Measurements from ENCODE around the gene SPAG8. TPM values are rescaled to one million over a fixed set of nuclear protein-coding genes. Genes with fewer than 3 reads are reported as not detected.

The SPAG8 gene
- total and polyA plus RNA-seq, 2 experiments from 2014 or later, result 0.45 TPM

DNA sequence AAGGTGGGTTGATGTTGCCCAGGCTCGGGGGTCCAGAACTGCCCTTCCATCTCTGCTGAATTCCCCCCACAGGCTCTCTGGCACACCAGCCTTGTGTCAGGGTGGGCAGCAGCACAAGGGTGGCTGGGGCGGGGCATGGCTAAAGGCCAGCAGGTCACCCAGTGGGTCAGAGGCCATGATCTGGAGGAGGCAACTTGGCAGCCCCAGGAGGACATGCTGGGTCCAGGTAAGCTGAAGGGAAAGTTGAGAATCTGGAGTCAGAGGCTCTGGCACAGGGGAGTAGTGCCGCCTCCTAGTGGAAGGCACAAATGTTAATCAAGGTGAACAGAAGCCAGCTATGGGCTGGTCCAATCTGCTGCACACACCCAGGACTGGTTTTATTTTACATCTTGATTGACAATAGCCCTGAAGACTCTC, 23.2 kb upstream of the SPAG8 start:
- Histone ChIP-seq H3K4me1 (ENCODE audit: insufficient read depth) (0 out of 2 replicates have a peak, but pooled peaks cover 2% of the 10 kb centered on the region), H3K4me2 (no peak overlapping the region), H3K4me3 (no peak overlapping the region), H3K27ac (ENCODE audit: low read depth) (no peak overlapping the region), H3K36me3 (ENCODE audit: insufficient read depth) (no peaks in the 10 kb centered on the region), H3K9me2 (ENCODE audit: insufficient read depth) (peaks cover 5% of the 10 kb centered on the region; the same call in 1 of the 2 replicates), H3F3A (replicated peaks; ENCODE audit: low read depth) (no peaks in the 10 kb centered on the region), H2AFZ (no peak overlapping the region), H3K27me3 (ENCODE audit: insufficient read depth) (no peaks in the 10 kb centered on the region), H3K79me2 (replicated peaks; ENCODE audit: insufficient read depth) (no peaks in the 10 kb centered on the region), H4K20me1 (replicated peaks; ENCODE audit: insufficient read depth) (no peaks in the 10 kb centered on the region; the same call in 1 of the 2 replicates)
- Mint-ChIP-seq H3K4me1 (peaks cover 18% of the 10 kb centered on the region), H3K27ac (no peak overlapping the region), H3K4me3 (no peak overlapping the region), H3K27me3 (ENCODE audit: insufficient read depth, low read depth, poor library complexity) (peaks cover 9% of the 10 kb centered on the region), H3K9me3 (no peaks in the 10 kb centered on the region; the same call in 2 of the 3 replicates), H3K36me3 (ENCODE audit: low read depth) (no peaks in the 10 kb centered on the region)
- ATAC-seq, result peak; percentile 92
- TF ChIP-seq STAT1 (IDR thresholded peaks at IDR 0.05; ENCODE audit: unreplicated experiment) (no peak), JUNB (IDR thresholded peaks at IDR 0.05; ENCODE audit: unreplicated experiment) (no peak), EZH2phosphoT487 (IDR thresholded peaks at IDR 0.05; ENCODE audit: unreplicated experiment) (no peak), ZNF331 (CRISPR knock-in tag; IDR thresholded peaks at IDR 0.05; ENCODE audit: low read depth) (no peak), CREB1 (CRISPR knock-in tag; IDR thresholded peaks at IDR 0.05; ENCODE audit: low read depth) (no peak)
- TF ChIP-seq, protein P1, sequence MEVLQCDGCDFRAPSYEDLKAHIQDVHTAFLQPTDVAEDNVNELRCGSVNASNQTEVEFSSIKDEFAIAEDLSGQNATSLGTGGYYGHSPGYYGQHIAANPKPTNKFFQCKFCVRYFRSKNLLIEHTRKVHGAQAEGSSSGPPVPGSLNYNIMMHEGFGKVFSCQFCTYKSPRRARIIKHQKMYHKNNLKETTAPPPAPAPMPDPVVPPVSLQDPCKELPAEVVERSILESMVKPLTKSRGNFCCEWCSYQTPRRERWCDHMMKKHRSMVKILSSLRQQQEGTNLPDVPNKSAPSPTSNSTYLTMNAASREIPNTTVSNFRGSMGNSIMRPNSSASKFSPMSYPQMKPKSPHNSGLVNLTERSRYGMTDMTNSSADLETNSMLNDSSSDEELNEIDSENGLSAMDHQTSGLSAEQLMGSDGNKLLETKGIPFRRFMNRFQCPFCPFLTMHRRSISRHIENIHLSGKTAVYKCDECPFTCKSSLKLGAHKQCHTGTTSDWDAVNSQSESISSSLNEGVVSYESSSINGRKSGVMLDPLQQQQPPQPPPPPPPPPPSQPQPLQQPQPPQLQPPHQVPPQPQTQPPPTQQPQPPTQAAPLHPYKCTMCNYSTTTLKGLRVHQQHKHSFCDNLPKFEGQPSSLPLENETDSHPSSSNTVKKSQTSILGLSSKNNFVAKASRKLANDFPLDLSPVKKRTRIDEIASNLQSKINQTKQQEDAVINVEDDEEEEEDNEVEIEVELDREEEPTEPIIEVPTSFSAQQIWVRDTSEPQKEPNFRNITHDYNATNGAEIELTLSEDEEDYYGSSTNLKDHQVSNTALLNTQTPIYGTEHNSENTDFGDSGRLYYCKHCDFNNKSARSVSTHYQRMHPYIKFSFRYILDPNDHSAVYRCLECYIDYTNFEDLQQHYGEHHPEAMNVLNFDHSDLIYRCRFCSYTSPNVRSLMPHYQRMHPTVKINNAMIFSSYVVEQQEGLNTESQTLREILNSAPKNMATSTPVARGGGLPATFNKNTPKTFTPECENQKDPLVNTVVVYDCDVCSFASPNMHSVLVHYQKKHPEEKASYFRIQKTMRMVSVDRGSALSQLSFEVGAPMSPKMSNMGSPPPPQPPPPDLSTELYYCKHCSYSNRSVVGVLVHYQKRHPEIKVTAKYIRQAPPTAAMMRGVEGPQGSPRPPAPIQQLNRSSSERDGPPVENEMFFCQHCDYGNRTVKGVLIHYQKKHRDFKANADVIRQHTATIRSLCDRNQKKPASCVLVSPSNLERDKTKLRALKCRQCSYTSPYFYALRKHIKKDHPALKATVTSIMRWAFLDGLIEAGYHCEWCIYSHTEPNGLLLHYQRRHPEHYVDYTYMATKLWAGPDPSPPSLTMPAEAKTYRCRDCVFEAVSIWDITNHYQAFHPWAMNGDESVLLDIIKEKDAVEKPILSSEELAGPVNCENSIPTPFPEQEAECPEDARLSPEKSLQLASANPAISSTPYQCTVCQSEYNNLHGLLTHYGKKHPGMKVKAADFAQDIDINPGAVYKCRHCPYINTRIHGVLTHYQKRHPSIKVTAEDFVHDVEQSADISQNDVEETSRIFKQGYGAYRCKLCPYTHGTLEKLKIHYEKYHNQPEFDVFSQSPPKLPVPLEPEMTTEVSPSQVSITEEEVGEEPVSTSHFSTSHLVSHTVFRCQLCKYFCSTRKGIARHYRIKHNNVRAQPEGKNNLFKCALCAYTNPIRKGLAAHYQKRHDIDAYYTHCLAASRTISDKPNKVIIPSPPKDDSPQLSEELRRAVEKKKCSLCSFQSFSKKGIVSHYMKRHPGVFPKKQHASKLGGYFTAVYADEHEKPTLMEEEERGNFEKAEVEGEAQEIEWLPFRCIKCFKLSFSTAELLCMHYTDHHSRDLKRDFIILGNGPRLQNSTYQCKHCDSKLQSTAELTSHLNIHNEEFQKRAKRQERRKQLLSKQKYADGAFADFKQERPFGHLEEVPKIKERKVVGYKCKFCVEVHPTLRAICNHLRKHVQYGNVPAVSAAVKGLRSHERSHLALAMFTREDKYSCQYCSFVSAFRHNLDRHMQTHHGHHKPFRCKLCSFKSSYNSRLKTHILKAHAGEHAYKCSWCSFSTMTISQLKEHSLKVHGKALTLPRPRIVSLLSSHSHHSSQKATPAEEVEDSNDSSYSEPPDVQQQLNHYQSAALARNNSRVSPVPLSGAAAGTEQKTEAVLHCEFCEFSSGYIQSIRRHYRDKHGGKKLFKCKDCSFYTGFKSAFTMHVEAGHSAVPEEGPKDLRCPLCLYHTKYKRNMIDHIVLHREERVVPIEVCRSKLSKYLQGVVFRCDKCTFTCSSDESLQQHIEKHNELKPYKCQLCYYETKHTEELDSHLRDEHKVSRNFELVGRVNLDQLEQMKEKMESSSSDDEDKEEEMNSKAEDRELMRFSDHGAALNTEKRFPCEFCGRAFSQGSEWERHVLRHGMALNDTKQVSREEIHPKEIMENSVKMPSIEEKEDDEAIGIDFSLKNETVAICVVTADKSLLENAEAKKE (CRISPR knock-in tag; IDR thresholded peaks at IDR 0.05), result no peak
- TF ChIP-seq, protein P2, sequence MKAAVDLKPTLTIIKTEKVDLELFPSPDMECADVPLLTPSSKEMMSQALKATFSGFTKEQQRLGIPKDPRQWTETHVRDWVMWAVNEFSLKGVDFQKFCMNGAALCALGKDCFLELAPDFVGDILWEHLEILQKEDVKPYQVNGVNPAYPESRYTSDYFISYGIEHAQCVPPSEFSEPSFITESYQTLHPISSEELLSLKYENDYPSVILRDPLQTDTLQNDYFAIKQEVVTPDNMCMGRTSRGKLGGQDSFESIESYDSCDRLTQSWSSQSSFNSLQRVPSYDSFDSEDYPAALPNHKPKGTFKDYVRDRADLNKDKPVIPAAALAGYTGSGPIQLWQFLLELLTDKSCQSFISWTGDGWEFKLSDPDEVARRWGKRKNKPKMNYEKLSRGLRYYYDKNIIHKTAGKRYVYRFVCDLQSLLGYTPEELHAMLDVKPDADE (IDR thresholded peaks at IDR 0.05), result no peak
- TF ChIP-seq, protein P3, sequence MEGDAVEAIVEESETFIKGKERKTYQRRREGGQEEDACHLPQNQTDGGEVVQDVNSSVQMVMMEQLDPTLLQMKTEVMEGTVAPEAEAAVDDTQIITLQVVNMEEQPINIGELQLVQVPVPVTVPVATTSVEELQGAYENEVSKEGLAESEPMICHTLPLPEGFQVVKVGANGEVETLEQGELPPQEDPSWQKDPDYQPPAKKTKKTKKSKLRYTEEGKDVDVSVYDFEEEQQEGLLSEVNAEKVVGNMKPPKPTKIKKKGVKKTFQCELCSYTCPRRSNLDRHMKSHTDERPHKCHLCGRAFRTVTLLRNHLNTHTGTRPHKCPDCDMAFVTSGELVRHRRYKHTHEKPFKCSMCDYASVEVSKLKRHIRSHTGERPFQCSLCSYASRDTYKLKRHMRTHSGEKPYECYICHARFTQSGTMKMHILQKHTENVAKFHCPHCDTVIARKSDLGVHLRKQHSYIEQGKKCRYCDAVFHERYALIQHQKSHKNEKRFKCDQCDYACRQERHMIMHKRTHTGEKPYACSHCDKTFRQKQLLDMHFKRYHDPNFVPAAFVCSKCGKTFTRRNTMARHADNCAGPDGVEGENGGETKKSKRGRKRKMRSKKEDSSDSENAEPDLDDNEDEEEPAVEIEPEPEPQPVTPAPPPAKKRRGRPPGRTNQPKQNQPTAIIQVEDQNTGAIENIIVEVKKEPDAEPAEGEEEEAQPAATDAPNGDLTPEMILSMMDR (conservative IDR thresholded peaks at IDR 0.05; ENCODE audit: low read depth in 2 of 2), result peak; percentile 54 to 78
- DNase-seq (ENCODE audit: low spot score), result peak; percentile 74

Data from GM23338 (cell line).